Left ventricle myocardium inferior (tissue), 1 donor: ENCODE data around the gene OLAH. TPM values are rescaled to one million over a fixed set of nuclear protein-coding genes. Genes with fewer than 3 reads are reported as not detected.
A peak's percentile ranks its signal among the peaks of the same experiment; 100 is the strongest.

Source experiments
- DNase-seq: peaks from one replicate; pipeline ENCODE4 v3.0.0-alpha.2; 2020
- H3K27ac ChIP-seq: fragments of 200-600 bp; replicated peaks from 2 replicates; pipeline ENCODE4 v1.8.0; 2021
- H3K27me3 ChIP-seq: fragments of 200-600 bp; 2 replicates; pipeline ENCODE4 v1.8.0; 2021; ENCODE audit warnings: low read depth
- H3K36me3 ChIP-seq: fragments of 200-600 bp; 2 replicates; pipeline ENCODE4 v1.8.0; 2021
- H3K4me1 ChIP-seq: fragments of 200-600 bp; 2 replicates; pipeline ENCODE4 v1.8.0; 2021
- H3K4me3 ChIP-seq: fragments of 200-600 bp; 2 replicates; pipeline ENCODE4 v1.8.0; 2021; ENCODE audit warnings: mild to moderate bottlenecking, moderate library complexity
- H3K9me3 ChIP-seq: fragments of 200-600 bp; replicated peaks from 2 replicates; pipeline ENCODE4 v1.8.0; 2021
- intact Hi-C: fragments of 100-400 bp; cut with micrococcal nuclease; formaldehyde crosslinking; loops from one replicate; pipeline ENCODE4 v1.11.0; 2022
- total RNA-seq: library from RNA; stranded (reverse); fragmentation: NEBNext Ultra II Directional; extraction: Animal tissue kit (Norgen Biotek cat#: 25700); gene quantifications from one replicate; pipeline ENCODE4 v1.2.1, GENCODE V29; 2021
- TF ChIP-seq, protein P1 (sequence below): fragments of 200-600 bp; IDR thresholded peaks from 2 replicates; pipeline ENCODE4 v1.8.0; 2021; ENCODE audit warnings: antibody characterized with exemption, mild to moderate bottlenecking, borderline replicate concordance
- donor health status: DM: no; HTN: yes; CAD: no; lungs with severe emphysema.

OLAH gene
- total RNA-seq, 1 donor from 2014 or later, result not detected

GRCh38 chr10:15096661-15097010 lies 52.9 kb downstream of the OLAH start:
- peak overlapping the region; percentile 97 for H3K27ac ChIP-seq
- no peaks in the 10 kb centered on the region for H3K36me3 ChIP-seq
- peaks cover 36% of the 10 kb centered on the region for H3K4me1 ChIP-seq
- H3K4me3 ChIP-seq, result peak overlapping the region; percentile 88
- intact Hi-C loops, result loop anchor here (10.0 kb wide), 1 partner anchor 122 kb away; no protein-coding TSS in a partner anchor
- TF ChIP-seq, protein P1, sequence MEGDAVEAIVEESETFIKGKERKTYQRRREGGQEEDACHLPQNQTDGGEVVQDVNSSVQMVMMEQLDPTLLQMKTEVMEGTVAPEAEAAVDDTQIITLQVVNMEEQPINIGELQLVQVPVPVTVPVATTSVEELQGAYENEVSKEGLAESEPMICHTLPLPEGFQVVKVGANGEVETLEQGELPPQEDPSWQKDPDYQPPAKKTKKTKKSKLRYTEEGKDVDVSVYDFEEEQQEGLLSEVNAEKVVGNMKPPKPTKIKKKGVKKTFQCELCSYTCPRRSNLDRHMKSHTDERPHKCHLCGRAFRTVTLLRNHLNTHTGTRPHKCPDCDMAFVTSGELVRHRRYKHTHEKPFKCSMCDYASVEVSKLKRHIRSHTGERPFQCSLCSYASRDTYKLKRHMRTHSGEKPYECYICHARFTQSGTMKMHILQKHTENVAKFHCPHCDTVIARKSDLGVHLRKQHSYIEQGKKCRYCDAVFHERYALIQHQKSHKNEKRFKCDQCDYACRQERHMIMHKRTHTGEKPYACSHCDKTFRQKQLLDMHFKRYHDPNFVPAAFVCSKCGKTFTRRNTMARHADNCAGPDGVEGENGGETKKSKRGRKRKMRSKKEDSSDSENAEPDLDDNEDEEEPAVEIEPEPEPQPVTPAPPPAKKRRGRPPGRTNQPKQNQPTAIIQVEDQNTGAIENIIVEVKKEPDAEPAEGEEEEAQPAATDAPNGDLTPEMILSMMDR, result no peak
- H3K9me3 ChIP-seq, result no peaks in the 10 kb centered on the region
- peaks cover 5% of the 10 kb centered on the region for H3K27me3 ChIP-seq
- no peak for DNase-seq

GRCh38 chr10:15097011-15097812 lies 53.5 kb downstream of the OLAH start, which contains the start of gene RPP38:
Gene RPP38, plus strand, starts transcription at chr10:15097355. Its CDS starts 5,960 bp downstream, at chr10:15103315.
- peak within 1 kb of the TSS; percentile 97 for H3K27ac ChIP-seq
- peak; percentile 95 for DNase-seq
- peak within 1 kb of the TSS; percentile 88 for H3K4me3 ChIP-seq
- no peaks in the 10 kb centered on the region for H3K9me3 ChIP-seq
- H3K27me3 ChIP-seq, result peaks cover 2% of the 10 kb centered on the region
- peaks cover under 1% of the 10 kb centered on the region for H3K36me3 ChIP-seq
- intact Hi-C loops, result loop anchor here (10.0 kb wide), 1 partner anchor 122 kb away; no protein-coding TSS in a partner anchor
- peaks cover 36% of the 10 kb centered on the region for H3K4me1 ChIP-seq
- TF ChIP-seq, protein P1, result no peak

DNA sequence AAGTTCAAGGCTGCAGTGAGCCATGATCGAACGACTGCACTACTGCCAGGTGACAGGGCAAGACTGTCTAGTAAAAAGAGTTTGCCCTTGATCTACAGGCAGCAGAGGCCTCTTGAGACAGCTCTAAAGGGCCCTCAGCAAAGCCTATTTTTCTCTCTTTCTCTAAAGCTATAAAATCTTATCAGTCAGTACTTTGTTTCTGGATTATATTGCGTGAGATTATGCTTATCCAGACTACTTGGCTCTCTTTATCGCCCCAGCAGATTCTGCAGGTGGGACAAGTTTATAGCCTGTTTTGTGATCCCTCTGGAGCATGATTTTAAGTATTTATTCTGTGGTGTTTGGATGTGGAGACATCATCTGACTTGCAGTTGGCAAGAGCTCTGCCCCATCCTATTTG lies 56.1 kb downstream of the OLAH start:
- TF ChIP-seq, protein P1, result no peak
- Histone ChIP-seq H3K4me1 (peaks cover 36% of the 10 kb centered on the region), H3K9me3 (no peaks in the 10 kb centered on the region), H3K27me3 (no peaks in the 10 kb centered on the region), H3K27ac (no peak overlapping the region), H3K4me3 (no peak overlapping the region), H3K36me3 (peaks cover 26% of the 10 kb centered on the region)
- no peak for DNase-seq
- intact Hi-C loops, result loop anchor here (10.0 kb wide), 1 partner anchor 125 kb away; no protein-coding TSS in a partner anchor

DNA sequence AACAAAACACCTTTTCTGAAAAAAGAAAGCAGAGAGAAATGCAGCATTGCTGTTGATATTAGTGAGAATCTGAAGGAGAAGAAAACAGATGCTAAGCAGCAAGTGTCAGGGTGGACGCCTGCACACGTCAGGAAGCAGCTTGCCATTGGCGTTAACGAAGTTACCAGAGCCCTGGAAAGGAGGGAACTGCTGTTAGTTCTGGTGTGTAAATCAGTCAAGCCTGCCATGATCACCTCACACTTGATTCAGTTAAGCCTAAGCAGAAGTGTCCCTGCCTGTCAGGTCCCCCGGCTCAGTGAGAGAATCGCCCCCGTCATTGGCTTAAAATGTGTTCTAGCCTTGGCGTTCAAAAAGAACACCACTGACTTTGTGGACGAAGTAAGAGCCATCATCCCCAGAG lies 59.8 kb downstream of the OLAH start:
- H3K27ac ChIP-seq, result no peak overlapping the region
- no peak overlapping the region for H3K4me3 ChIP-seq
- TF ChIP-seq, protein P1, result no peak
- no peaks in the 10 kb centered on the region for H3K27me3 ChIP-seq
- peaks cover 57% of the 10 kb centered on the region for H3K36me3 ChIP-seq
- H3K4me1 ChIP-seq, result peaks cover 17% of the 10 kb centered on the region
- DNase-seq, result no peak
- intact Hi-C loops, result no loop called here
- H3K9me3 ChIP-seq, result no peaks in the 10 kb centered on the region

DNA sequence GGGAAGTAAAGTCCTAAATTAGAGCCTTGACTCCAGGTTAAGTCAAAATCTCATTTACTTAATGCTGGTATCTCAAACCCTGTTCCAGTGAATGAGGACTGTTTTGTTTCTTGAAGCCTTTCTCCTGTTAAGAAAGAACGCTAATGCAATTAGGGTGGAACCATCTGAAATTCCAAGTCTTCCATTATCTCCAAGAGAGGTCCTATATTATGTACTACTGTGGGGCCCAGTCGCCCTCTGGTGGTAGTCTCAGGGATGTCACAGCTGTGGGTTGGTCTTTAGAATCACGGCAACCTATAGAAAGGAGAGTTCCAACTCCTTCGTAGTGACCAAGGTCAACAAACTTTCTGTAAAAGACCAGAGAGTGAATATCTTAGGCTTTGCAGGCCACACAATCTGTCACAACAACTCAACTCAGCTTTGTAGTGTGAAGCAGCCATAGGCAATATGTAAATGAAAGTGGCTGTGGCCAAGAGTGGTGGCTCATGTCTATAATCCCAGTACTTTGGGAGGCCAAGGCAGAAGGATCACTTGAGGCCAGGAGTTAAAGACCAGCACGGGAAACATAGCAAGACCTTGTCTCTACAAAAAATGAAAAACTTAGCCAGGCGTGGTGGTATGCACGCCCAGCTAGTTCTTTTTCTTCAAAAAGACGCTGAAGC lies 62.7 kb downstream of the OLAH start:
- Histone ChIP-seq H3K9me3 (no peaks in the 10 kb centered on the region), H3K4me1 (peaks cover 4% of the 10 kb centered on the region), H3K36me3 (peaks cover 85% of the 10 kb centered on the region), H3K27ac (no peak overlapping the region), H3K4me3 (no peak overlapping the region), H3K27me3 (no peaks in the 10 kb centered on the region)
- peak; percentile 49 for DNase-seq
- TF ChIP-seq, protein P1, result peak; percentile 91
- intact Hi-C loops, result no loop called here
